NCI-H524 (cell line): ENCODE results near the gene UBQLN4.

Experiments used
- DNase-seq, 2 experiments: peaks; one replicate each; lab custom pipeline; 2025; lab: John Stamatoyannopoulos, UW

Gene UBQLN4

GRCh38 chr1:156053768-156054499 is at the start of gene UBQLN4:
Gene UBQLN4 (minus strand): TSS chr1:156053798. CDS start chr1:156053701, 97 bp downstream.
- DNase-seq: peak; percentile 59 to 81

GRCh38 chr1:156102633-156103511 is 49.3 kb upstream of the UBQLN4 start:
- no peak for DNase-seq

DNA sequence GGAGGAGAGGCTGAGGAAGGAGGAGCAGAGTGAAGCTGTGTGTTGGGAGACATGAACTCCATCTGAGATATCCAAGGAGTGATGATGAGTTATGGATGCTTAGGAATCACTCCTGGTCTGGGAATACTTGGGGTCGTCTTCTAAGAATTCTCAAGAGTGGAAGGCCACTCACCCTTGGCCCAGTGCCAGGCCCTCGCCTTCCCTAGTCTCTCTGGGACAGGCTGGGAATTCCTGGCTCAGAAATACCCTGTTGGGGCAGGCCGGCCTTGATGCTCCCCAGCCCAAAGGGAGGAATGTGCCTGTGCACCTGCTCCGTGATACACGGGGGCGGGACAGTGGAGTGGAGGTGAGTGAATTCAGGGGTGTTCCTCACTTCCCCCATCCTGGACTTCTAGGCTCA is 48.3 kb upstream of the UBQLN4 start:
- DNase-seq: no peak

DNA sequence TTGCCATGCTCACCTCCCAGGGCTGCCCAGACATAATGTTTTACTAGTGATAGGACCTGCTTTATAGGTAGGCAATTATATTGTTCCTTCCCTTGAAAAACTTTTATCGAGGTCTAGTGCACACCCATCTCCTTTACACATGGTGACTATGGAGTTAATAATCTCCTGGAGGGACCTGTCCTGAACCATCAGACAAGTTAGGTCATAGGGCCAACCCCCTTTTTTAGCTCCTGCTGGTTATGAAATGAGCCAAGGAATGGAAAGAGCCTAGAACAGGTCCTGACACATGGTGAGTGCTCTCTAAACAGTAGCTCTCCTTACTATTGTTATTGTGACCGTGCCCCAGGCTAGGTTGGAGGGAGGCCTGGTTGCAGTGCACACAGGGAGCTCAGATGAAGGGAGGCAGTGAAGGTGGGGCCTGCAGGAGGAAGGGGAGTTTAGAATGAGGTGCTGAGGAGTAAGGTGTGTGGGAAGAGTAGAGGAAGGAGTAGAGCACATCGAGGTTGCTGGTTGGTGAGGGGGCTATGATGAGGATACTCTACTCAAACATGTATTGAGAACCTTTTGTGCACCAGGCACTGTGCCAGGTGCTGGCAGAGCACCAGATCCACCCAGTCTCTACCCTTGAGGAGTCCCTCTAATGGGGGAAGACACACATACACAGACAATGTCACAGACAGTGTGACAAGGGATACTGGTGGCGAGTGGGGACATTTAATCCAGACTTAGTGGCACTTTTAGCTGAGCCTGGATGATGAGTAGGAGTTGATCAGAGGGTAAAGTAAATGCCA is 46.8 kb upstream of the UBQLN4 start:
- DNase-seq: no peak

DNA sequence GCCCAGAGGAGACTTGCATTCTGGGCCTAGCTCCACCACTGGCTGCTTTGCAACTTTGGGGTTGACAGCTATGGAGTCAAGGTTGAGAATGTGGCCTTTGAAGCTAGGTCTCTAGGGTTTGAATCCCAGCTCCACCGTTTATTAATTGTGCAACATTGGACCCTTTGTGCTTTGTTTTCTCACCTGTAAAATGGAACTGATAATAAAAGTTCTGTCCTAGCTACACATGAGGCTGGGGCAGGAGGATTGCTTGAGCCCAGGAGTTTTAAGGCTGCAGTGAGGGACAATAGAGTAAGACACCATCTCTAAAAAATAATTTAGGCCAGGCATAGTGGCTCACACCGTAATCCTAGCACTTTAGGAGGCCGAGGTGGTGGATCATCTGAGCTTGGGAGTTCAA is 45.7 kb upstream of the UBQLN4 start:
- no peak for DNase-seq

DNA sequence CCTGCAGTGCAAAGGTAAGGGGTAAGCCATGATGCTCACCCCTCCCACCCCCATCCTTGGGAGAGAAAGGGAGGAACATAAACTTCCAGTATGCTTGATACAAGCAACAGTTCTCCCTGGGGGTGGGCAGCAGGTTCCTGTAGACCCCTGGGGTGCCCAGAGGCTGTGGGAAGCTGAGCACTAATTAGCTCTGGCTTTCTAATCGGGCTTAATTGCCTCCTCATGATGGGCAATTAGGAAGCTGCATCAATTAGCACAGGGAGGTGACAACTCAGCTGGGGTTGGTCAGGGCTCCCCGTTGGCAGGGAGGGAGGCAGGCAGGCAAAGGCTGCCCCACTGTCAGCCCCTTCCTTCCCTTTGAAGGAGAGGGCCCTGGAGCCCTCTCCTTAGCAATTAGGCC is 45.2 kb upstream of the UBQLN4 start:
- no peak for DNase-seq

DNA sequence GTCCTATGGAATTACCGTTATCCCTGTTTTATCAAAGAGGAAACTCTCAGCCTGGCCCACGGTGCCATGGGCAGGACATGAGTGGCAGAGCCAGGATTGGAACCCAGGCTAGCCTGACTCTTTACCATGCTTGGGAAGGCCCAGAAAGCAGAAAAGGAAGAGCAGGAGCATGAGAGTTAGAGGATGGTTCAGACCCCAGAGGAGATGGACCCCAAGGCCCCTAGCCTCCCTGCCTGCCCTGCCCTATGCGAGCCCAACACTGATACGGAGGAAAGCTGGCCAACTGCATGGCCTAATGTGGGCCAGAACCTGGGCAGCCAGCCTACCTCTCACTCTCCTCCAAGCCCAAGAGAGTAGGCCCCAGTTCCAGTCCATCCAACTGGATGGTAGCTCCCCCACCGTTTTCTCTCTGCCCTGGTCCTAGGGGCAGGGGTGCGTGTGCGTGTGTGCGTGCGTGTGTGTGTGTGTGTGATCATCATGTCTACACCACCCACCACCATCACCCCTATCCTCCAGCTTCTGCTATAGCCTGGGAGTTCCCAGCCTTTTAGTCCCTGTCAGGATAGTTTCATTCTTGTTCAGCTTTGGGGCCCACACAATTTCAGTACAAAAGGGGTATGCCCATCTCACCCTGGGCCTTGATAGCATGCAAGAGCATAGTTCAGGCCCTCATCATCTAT is 44.0 kb upstream of the UBQLN4 start:
- DNase-seq: no peak

- DNase-seq: peak; percentile 34 to 47
Measured at GRCh38 chr1:156096640-156097391, 43.2 kb upstream of the UBQLN4 start.

DNA sequence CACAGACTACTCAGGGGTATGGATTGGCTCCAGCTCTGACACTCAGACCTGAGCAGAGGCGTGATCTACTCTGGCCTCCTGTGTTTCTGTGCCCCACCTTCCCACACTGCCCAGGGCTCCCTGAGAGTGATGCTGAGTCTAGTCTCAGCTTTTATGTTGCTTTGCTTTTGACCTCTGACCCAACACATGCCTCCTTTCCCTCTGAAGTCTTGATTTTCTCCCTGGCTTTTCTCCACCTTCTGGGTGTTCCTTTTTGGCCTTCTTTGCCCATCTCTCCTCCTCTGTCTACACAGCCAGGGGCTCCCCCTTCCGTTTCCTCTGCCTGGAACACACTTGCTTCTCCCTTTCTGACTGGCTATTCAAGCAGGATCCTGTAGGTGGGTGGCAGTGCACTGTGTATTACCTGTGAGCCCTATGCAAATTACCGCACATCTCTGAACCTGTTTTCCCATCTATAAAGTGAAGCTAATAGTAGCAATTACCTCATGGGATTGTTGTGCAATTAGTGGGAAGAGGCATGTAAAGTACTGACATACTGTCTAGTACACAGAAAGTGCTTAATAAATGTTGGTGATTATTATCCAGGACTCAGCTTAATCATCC is 42.4 kb upstream of the UBQLN4 start:
- no peak for DNase-seq

GRCh38 chr1:156091610-156092009 is 38.0 kb upstream of the UBQLN4 start:
- no peak for DNase-seq

GRCh38 chr1:156090840-156091188 is 37.2 kb upstream of the UBQLN4 start:
- peak; percentile 76 to 83 for DNase-seq

DNA sequence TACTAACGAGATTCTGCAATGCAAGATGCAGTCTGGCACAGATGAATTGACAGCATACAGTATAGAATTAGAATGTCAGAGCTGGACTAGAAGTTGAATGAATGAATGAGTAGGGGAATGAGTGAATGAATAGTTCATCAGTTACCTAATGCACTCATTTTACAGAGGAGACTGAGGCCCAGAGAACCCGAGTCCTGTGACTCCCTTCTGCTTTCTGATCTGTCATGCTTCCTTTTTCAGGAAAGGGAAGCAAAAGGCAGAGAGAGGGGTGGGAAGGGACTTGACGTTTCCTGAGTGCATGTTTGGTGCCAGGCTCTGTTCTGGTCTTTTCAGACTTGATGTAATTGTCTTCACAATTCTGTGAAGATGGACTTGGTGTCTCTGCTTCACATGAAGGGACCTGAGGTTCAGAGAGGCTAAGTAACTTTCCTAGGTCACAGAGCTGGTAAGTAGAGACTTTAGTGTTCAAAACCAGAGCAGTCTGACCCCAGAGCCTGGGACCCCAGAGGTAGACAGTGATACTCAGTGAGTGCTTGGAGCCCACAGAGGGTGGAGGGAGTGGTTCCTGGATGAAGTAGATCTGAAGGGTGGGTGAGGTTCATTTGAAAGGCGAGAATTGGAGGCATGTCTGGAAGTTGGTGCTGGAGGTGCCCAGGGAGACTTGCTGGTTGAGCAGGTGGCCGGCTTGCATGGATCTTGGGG is 36.7 kb upstream of the UBQLN4 start:
- no peak for DNase-seq

GRCh38 chr1:156089704-156090103 is 36.1 kb upstream of the UBQLN4 start:
- DNase-seq: peak; percentile 68 to 88

- DNase-seq: no peak
Measured at GRCh38 chr1:156086256-156086662, 32.7 kb upstream of the UBQLN4 start.

- no peak for DNase-seq
Measured at GRCh38 chr1:156083800-156084790, 30.5 kb upstream of the UBQLN4 start.

DNA sequence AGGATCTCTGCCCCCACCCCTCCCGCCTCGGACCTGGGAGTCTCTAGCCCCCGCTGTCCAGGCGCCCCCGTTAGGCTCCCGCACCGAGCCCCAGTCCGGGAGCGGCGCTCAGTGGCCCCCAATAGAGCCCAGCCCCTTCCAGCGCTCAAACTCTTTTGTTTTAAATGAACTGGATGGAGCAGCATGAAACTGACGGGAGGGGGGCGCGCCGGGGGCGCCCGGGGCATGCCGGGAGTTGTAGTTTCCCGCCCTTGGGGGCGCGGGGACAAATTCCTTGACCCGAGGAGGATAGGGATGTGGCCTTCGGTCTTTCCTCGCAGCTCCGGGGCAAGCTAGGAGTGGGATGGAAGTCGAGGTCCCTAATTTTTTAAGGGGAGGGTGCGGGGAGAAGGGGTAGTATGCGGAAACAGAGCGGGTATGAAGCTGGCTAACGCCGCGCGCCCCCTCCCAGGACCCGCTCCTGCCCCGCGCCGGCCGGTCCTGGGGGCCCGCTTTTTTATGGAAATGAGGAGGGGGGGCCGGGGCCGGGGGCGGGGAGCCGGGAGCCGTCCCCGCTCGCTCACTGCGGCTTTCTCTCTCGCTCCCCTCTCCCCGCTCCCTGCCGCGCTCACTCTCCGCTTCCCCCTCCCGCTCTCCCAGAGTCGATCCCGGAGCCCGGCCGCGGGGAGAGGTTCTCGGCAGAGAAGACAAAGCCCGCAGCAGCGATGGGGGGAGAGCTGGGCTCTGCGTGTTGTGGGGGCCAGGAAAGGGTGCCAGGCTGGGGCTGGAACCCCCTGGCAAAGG is 28.9 kb upstream of the UBQLN4 start, which contains the start of gene MEX3A:
Gene MEX3A, minus strand, starts transcription at position 157 of the 783 bp plus-strand sequence. CDS start 467 bp downstream, outside the sequence.
- DNase-seq: peak; percentile 72 to 81

DNA sequence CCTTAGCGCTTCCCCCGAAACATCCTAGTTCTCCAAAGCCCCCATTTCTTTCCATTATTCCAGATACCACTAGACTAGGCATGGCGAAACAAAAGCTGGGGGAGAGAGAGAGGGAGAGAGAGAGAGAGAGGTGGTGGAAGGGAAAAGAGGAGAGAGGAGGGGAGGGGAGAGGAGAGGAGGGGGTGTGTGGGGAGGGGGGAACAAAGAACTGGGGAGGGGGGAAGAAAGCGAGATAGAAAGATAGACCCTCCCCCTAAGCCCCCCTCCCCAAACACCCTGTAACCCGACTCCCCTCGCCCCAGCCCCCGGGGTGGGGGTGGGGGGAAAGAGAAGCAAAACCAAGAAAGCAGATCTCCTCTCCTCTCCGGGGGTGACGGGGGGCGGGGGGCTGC is 28.3 kb upstream of the UBQLN4 start:
- peak in 1 of 2 experiments; percentile 41 for DNase-seq
